C4-2B (cell line): ENCODE data around the gene TOMM34.

ENCODE experiments used
- H3K27ac ChIP-seq: fragments of 450-650 bp; 2 replicates; pipeline ENCODE4 v1.5.1; 2017
- ZFX ChIP-seq: fragments of 450-650 bp; IDR thresholded peaks from 2 replicates; pipeline ENCODE4 v1.6.1; 2017
- TF ChIP-seq, protein P1 (sequence below): fragments of 450-650 bp; conservative IDR thresholded peaks from 2 replicates; pipeline ENCODE4 v1.5.1; 2017; ENCODE audit warnings: mild to moderate bottlenecking

The TOMM34 gene

GRCh38 chr20:44904377-44904776 lies 55.8 kb downstream of the TOMM34 start:
- no peak for TF ChIP-seq ZFX
- TF ChIP-seq, protein P1, sequence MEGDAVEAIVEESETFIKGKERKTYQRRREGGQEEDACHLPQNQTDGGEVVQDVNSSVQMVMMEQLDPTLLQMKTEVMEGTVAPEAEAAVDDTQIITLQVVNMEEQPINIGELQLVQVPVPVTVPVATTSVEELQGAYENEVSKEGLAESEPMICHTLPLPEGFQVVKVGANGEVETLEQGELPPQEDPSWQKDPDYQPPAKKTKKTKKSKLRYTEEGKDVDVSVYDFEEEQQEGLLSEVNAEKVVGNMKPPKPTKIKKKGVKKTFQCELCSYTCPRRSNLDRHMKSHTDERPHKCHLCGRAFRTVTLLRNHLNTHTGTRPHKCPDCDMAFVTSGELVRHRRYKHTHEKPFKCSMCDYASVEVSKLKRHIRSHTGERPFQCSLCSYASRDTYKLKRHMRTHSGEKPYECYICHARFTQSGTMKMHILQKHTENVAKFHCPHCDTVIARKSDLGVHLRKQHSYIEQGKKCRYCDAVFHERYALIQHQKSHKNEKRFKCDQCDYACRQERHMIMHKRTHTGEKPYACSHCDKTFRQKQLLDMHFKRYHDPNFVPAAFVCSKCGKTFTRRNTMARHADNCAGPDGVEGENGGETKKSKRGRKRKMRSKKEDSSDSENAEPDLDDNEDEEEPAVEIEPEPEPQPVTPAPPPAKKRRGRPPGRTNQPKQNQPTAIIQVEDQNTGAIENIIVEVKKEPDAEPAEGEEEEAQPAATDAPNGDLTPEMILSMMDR: no peak
- H3K27ac ChIP-seq: no peak overlapping the region

GRCh38 chr20:44901974-44902373 lies 58.2 kb downstream of the TOMM34 start:
- no peak for TF ChIP-seq ZFX
- TF ChIP-seq, protein P1: no peak
- H3K27ac ChIP-seq: no peak overlapping the region

DNA sequence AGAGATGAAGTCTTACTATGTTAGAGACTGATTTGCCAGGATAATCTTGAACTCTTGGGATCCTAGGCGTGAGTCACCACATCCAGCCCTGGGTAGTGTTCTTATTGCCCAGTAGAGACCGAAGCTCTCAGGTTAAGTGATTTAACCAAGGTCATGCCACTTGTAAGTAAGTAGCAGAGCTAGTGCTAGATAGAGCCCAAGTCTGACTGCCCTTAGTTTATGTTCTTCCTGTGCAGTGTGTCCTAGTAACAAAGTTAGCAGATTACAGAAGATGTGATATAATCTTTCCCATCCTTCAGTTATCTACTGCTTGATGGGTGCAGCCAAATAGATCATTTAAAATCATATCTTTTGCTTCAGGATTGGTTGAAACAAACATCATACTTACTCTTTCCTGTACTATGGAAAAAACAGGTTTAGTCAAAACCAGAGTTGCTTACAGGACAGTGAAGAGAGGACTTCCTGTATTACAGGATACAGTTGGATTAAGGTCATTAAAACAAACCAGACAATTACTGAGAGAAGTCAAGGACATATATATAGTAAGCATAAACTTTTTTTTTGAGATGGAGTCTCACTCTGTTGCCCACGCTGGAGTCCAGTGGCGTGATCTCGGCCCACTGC lies 59.9 kb downstream of the TOMM34 start:
- no peak for TF ChIP-seq ZFX
- TF ChIP-seq, protein P1: no peak
- no peak overlapping the region for H3K27ac ChIP-seq

DNA sequence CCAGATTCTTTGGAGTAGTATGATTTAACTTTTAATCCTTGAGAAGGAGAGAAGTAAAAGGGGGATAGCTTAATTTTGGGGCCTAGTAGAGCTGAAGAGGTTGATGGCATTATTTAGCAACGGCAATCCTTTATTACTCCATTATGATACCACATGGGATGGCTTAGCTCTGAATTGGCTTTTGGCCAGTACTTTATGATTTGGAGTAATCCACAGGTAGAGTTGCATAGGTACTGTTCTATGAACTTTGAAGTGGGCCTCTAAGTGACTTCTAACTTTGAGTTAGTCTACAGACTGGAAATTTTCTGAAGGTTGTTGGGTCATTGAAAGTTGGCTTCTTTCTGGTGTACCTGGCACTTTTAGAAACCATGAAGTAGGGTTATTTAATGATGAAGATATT lies 63.1 kb downstream of the TOMM34 start:
- TF ChIP-seq ZFX: no peak
- TF ChIP-seq, protein P1: no peak

GRCh38 chr20:44896583-44896982 lies 63.6 kb downstream of the TOMM34 start:
- H3K27ac ChIP-seq: no peak overlapping the region
- TF ChIP-seq ZFX: no peak
- TF ChIP-seq, protein P1: no peak

More for the DNA sequence above, 63.1 kb downstream of the TOMM34 start:
- no peak overlapping the region for H3K27ac ChIP-seq

DNA sequence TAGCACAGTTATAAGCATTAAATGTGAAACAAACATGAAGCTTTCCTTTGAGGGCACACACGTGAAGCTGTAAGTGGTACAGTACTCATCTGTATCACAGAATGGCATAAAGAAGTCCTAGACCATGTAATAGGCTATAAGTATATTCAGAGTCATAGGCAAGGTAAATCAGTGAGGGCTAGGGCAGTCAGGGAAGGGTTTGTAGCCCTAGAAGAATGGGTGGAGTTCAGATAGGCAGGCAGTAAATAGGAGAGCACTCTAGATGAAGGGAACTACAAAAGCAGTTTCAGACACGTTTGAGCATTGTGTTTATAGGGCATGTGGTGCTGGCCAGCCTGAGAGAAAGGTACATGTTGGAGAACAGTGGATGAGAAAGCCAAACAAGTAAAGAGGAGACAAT lies 65.2 kb downstream of the TOMM34 start:
- TF ChIP-seq, protein P1: no peak
- TF ChIP-seq ZFX: no peak

More for the DNA sequence above, 65.2 kb downstream of the TOMM34 start:
- no peak overlapping the region for H3K27ac ChIP-seq
